B cell (primary cell): ENCODE results near the gene WDR6.

Experiments used
- EZH2 ChIP-seq: IDR thresholded peaks from 2 replicates; pipeline ENCODE4 v1.6.1; 2012; ENCODE audit warnings: borderline replicate concordance, low read depth, mild to moderate bottlenecking, moderate library complexity, low read length; ENCODE audit not compliant: insufficient read depth, poor library complexity, severe bottlenecking
- TF ChIP-seq, protein P1 (sequence below): fragments of 200-600 bp; IDR thresholded peaks from one replicate; pipeline ENCODE4 v1.8.0; 2022; ENCODE audit warnings: antibody characterized with exemption, mild to moderate bottlenecking

DNA sequence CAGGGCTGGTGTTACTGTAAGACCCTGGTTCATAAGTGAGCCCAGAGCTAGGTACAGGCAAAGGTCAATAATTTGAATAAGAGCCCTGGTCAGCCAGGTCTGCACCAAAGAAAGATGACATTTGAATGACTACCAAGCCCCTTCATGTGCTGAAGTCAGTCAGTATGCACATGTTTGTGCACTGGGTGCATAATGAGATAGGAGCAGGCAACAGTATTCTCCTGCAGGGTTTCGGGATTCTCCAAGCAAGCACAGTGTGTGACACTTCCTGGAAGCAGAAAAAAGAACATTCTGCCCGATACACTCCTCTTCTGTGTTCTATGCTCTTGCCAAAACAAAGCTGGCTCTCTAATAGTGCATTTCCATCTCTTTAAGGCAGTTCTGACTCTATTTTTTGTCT lies 27.5 kb downstream of the WDR6 start:
- TF ChIP-seq, protein P1, sequence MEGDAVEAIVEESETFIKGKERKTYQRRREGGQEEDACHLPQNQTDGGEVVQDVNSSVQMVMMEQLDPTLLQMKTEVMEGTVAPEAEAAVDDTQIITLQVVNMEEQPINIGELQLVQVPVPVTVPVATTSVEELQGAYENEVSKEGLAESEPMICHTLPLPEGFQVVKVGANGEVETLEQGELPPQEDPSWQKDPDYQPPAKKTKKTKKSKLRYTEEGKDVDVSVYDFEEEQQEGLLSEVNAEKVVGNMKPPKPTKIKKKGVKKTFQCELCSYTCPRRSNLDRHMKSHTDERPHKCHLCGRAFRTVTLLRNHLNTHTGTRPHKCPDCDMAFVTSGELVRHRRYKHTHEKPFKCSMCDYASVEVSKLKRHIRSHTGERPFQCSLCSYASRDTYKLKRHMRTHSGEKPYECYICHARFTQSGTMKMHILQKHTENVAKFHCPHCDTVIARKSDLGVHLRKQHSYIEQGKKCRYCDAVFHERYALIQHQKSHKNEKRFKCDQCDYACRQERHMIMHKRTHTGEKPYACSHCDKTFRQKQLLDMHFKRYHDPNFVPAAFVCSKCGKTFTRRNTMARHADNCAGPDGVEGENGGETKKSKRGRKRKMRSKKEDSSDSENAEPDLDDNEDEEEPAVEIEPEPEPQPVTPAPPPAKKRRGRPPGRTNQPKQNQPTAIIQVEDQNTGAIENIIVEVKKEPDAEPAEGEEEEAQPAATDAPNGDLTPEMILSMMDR: no peak
- no peak for TF ChIP-seq EZH2
